T1000 (cell line): ENCODE results near the gene LRRC52.

Experiments
- DNase-seq: peaks from one replicate; lab custom pipeline; 2025; ENCODE audit warnings: mixed read lengths; lab: John Stamatoyannopoulos, UW

The LRRC52 gene

GRCh38 chr1:165537356-165538109, 6.3 kb upstream of the LRRC52 start:
- DNase-seq, result no peak

- no peak for DNase-seq
Observed at GRCh38 chr1:165539306-165539705, 4.5 kb upstream of the LRRC52 start.

DNA sequence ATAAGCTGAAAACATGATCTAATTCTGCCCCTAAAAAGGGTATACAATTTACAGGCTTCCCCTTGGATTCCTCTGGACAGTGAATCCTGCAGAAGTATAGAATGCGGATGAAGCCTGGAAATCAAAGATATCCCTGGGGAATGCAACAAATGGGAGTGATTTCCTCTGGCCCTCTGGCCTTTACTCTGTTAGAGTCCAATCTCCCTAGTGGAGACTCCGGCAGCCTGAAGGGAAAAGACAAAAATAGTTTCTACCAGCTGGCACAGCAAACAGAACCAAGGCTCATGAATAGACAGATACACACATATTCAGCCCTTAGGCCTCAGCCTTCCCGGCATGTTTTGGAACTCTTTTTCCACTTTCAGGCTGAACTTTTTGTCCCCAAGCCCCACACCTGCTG, 3.9 kb upstream of the LRRC52 start:
- no peak for DNase-seq

GRCh38 chr1:165542015-165542631, 1.7 kb upstream of the LRRC52 start:
- DNase-seq, result no peak

DNA sequence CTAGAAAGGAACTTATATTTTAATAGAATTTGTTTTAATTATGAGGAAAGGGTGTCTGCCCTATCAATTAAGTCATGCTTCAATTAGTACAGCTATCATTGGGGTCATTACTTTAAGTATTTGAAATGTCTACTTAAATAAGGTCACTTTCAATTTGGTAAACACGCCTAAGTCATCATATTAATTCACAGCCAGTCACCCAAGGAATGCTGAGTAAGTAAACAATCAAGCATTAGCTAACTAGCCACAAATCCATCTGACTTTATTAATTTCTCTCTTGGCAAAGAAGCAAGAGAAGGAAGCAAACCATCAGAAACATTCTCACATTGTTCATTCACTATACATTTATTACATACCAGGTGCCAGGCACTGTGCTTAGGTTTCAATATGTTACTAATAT, 1.2 kb upstream of the LRRC52 start:
- DNase-seq, result no peak

DNA sequence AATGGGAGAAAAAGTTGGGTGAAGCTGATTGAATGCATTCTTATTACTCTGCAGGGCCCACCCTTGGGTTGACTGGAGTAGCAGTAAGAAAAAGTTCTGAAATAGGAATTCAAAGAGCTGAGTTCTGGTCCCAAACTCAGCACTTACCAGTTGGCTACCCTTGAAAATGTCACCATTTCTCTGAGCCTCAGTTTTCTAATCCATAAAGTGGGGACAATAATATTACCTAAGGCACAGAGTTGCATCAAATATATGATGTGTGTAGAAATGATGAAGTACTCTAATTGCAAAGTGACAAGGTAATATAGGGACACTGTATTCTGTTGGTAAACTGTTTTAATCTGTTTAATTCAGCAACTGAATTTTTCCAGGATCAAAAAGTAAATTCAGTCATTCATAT, 1.2 kb downstream of the LRRC52 start:
- no peak for DNase-seq

- no peak for DNase-seq
Observed at GRCh38 chr1:165545974-165546373, 2.2 kb downstream of the LRRC52 start.

DNA sequence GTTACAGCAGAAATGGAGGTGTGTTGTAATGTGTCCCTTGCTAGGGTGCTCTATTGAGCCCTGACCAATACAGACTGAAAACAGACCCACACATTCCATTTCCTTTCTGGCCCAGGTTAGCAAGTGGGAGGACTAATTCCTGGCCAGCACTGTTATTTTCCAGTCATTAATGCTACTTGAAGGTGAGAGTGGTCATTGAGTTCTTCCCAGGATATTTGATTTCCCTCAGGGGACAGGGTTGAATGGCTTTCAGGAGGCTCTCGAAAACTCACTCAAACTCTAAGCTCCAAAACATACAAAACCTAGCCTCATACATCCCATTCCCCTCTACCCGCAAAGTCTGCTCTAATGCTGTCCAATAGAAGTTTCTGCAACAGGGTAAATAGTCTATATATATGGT, 6.2 kb downstream of the LRRC52 start:
- DNase-seq, result no peak

GRCh38 chr1:165551469-165551868, 7.7 kb downstream of the LRRC52 start:
- no peak for DNase-seq

- DNase-seq, result no peak
Observed at GRCh38 chr1:165560883-165561656, 17.3 kb downstream of the LRRC52 start.

- no peak for DNase-seq
Observed at GRCh38 chr1:165562571-165562970, 18.8 kb downstream of the LRRC52 start.

GRCh38 chr1:165563551-165563950, 19.8 kb downstream of the LRRC52 start:
- no peak for DNase-seq

- no peak for DNase-seq
Observed at GRCh38 chr1:165564561-165564960, 20.8 kb downstream of the LRRC52 start.

- DNase-seq, result no peak
Observed at GRCh38 chr1:165565751-165566490, 22.1 kb downstream of the LRRC52 start.

- no peak for DNase-seq
Observed at GRCh38 chr1:165570078-165570477, 26.3 kb downstream of the LRRC52 start.

GRCh38 chr1:165573787-165574186, 30.0 kb downstream of the LRRC52 start:
- no peak for DNase-seq

- DNase-seq, result no peak
Observed at GRCh38 chr1:165574295-165574694, 30.5 kb downstream of the LRRC52 start.

GRCh38 chr1:165575468-165576099, 31.8 kb downstream of the LRRC52 start:
- DNase-seq, result no peak

DNA sequence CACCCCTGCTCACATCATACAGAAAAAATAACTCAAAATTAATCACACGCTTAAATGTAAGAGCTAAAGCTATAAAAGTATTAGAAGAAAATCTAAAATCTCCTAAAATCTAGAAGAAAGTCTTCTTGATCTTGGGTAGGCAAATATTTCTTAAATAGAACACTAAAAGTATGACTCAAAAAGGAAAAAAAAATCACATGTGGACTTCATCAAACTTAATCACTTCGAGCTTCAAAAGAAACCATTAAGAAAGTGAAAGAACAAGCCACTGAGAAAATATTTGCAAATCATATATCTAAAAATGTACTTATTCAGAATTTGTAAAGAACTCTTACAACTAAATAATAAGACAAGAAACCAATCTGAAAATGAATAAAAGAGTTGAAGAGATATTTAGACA, 32.7 kb downstream of the LRRC52 start:
- no peak for DNase-seq

GRCh38 chr1:165577707-165578106, 33.9 kb downstream of the LRRC52 start:
- DNase-seq, result no peak

DNA sequence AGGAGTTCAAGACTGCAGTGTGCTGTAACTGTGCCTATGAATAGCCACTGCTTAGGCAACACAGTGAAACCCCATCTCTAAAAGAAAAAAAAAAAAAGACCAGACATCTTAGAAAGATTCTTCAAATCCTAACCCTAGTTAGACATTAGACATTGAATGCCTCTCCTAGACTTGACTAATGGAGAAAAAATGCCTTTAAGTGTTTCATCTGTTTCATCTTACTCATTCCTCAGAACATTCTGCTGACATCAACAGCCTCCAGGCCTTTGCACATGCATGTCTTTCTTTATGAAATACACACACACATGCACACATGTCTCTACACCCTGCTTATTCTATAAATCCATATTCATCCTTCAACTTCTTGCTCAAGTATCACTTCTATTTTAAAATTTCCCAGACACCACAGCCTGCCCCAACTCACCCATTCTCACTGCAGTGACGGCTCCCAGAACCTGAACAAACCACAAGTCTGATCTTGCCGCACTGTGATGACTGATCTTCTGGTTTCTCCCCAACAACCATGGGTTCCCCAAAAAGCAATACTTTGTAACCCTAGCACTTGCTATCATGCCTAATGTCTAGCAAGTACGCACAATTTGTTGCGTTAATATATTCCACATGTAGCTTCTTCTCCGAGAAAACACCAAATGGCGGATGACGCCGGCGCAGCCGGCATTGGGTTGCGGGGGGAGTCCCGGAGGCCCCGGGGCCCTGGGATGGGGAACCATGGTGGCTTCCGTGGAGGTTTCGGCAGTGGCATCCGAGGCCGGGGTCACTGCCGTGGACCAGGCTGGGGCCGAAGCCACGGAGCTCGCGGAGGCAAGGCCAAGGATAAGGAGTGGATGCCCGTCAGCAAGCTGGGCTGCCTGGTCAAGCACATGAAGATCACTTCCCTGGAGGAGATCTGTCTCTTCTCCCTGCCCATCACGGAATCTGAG, 37.4 kb downstream of the LRRC52 start:
- no peak for DNase-seq
